ENCODE data around the gene AGMO.

- TF ChIP-seq CTCF (conservative IDR thresholded peaks at IDR 0.05 in 1 of 2, IDR thresholded peaks at IDR 0.05 in 1 of 2; ENCODE audit: extremely low read depth in 1 of 2, insufficient read depth in 1 of 2, low read depth in 1 of 2, low read length in 2 of 2): no peak
- no peak for TF ChIP-seq EZH2 (IDR thresholded peaks at IDR 0.05; ENCODE audit: borderline replicate concordance, low read length)
Measured at GRCh38 chr7:15352421-15353206, 209.2 kb downstream of the AGMO start.
